Activated CD4-positive, CD25-positive, alpha-beta regulatory T cell (primary cell): ENCODE measurements around the gene RNASE13.
"Not testable (repeated sequence)": the region's sequence is repeated elsewhere in the genome, so short reads cannot be mapped to it uniquely, and the experiment has no call there.

Experiments
- DNase-seq, 4 experiments: peaks; one replicate each; lab custom pipeline; 2025; lab: John Stamatoyannopoulos, UW

Gene RNASE13

DNA sequence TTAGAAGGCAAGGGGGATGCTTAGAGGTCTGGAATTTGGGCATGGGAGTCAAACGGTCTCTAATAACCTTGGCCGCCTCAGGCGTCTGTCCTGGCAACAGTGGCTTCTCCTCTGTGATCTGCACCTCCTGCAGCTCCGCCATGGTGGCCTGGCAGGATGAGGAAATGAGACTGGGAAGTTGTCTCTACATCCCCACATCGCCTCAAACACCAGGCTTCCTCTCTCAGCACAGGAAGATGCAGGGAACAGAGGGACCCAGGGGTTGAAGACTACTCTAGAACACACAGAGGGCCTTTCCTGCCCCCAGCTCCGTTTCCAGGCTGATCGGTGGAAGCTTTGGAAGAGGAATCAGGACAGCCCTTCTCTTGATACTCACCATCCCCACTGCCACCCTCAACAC is 11.4 kb downstream of the RNASE13 start:
- no peak for DNase-seq

DNA sequence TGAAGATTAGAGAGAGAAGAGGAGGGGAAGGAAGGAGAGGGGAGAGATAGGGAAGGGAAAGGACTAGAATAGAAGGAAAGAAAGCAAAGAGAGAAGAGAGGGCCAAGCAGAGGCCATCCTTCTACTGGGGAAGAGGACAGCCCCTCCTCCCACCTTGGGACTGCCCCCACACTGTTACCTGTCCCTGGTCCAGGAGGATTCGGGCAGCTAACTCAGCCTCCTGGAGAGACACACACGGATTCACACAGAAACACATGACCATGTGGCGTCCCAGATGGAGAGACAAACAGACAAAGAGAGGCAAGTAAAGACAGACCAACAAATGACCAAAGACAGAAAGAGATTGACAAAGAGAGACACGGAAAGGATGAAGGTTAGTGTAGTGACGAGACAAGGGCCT is 11.9 kb downstream of the RNASE13 start:
- DNase-seq: no peak

DNA sequence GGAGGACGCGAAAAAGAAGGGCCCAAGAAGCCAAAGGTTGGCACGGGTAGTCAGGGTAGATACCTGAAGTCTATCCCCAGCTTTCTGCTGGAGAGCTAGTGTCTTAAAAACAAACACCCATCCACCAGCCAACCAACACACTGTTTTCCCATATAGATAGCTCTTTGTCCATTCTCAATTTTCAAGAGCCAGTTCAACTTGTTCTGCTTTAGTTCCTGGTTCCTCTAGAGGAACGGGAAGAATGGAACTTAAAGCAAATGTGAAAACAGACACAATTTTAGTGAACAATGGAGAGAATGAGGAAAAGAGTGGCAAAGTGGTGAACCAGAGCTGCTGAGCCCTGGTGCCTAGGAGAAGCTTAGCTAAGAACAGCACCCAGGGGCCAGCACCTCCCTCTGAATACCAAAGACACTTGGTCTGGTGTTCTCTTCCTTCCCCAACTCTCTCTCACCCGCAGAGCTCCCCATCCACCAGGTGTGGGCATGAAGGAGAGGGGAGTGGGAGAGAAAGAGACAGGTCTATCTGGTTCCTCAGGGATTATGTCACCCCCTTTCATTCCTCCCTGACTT is 13.5 kb downstream of the RNASE13 start:
- no peak for DNase-seq

DNA sequence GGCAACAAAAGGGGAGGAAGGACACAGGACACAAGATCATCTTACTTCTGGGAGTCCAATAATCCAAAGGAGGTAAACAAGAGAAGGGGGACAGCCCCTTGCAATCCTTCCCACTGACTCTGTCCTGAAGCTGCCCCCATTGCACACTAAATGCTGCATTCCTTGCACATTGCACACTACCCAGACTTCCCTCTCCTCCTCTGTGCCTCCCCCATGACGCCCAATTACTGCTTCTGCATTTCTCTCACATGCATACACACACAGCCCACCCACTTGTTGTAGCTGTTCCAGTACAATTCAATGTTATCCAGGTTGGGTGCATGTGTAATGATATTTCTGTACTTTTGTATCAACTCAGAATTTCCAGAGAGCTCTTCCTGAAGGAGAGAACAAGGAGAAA is 15.2 kb downstream of the RNASE13 start:
- DNase-seq: no peak

DNA sequence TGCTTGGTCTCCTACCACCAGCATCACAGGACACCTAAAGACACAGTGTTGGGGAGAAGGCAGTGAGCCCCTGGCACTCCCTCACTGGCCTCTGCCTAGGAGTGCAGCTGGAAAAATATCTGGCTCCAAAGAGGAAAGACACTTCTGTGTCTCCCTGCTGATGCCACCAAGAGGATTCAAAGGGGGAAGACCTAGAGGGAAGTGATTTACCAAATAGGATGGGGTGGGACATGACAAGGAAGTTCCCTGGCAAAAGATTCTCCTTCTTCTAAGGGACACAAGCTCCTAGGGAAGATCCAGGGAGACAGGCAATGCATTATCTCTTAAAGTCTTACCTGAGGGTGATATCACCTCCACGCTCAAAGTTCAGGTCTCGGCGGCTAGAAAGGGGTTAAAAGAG is 15.8 kb downstream of the RNASE13 start:
- DNase-seq: no peak

DNA sequence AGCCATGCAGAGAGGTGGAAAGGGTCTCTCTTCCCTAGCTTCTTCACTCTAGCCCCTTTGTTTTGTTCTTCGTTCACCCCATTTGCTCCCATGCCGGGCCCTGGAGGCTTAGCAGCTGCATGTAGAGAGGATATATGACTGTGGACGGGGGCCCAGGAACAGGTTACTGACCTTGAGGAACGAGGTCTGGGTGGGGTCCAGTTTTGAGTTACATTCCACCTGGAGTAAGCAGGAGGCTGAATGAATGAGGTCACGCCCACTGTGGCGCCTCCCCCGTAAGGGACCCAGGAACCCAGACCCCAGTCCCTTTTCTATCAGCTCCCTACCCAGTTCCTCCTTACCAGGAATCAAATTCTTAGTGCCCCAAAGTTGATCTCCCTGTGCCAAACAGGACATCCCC is 16.3 kb downstream of the RNASE13 start:
- no peak for DNase-seq

DNA sequence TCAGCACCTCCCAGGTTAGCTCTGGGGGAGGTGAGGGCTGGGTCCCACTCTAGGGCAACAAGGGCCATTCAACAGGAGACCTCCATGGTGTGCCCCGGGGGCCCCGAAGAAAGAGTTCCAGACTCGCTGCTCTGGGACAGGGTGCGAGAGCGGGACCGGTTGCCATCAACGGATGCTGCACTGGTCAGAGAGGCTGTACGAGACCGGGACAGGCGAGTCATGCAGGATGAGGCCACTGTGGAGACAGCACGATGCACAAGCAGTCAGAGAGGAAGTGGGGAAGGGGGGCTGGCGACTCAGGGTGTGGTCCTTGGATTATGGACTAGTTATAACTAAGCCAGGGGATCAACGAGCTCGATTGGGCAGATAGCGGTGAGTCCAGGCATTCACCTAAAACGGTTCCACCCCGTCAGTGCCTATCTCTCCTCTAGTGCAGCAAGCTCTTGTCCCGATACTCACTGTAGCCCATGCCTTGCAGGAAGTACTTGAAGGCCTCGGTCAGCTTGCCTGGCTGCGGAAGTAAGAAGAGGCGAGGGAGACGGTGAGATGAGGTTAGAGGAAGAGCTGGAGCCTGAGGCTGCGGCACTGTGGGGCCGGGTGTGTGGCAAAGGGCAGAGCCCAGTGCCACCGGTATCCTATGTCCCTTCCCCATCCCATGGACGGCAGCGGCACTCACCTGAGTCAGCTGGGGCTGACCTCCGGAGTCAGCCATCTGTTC is 16.9 kb downstream of the RNASE13 start:
- no peak for DNase-seq

DNA sequence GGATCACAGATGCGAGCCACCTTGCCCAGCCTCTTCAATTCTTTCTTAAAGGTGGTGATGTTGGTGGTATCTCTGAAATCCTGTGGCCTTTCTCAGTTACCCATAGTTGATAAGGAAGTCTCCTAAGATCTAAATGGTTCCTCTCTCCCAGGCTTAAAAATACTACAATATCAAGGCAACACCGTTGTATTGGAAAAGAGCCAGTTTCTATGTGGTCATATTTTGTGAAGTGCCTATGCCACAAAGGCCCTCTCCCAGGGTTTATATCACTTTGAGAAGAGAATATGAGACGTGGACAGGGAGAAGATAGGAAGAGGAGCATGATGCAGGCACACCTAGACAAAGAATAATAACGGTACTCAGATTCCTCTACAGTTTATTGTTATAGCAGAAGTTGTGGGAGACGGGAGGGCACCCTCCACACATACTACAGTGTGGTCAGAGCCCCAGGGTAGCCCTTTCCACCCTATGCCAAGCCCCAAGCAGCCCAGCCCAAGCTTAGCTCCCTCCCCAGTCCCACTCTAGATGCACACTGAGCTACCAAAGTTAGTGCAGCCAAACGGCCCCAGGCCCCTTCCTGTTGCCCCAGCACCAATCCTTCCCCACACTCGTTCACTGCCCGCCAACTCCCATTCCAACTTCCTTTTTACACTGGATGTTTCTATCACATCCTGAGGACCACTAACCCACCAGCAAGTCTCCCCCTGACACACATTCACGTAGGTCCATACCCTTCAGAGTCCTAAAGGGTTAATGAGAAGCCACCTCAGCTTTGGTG is 18.0 kb downstream of the RNASE13 start:
- DNase-seq: no peak

DNA sequence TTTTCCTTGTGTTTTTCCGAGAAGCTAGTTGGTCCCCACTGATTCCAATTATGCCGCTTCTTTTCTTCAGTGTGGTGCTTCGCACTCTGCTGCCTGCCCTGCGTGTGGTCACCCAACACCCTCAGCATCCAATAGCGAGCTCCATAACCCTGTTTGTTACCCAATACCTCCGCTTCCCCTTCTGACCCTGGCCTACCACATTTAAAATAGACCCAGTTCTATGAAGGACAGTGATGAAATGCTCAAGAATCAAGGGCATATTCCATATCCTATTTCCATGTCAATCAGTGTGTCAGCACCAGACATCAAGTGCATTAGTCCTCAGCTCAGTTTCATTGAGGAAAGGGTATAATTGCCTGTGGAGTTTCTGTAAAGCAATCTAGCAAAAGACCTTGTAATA is 19.3 kb downstream of the RNASE13 start:
- no peak for DNase-seq

DNA sequence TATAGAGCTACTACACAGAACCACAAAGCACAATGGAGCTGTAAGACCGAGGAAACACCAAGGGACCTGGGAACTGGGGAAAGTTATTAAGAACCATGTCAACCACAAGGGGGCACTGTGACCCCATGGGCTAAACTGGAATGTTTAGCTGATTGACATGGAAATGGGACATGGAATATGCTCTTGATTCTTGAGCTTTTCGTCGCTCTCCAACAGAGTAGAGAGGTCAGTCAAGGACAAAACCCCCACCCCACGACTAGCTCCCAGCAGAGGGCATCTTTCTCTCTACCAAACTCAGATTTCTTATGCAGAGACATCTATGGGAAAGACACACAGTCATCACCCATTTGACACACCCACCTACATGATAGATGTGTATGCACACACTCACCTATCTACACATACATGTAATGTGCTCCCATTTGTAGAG is 19.8 kb downstream of the RNASE13 start:
- peak; percentile 51 to 72 (median 68) for DNase-seq

DNA sequence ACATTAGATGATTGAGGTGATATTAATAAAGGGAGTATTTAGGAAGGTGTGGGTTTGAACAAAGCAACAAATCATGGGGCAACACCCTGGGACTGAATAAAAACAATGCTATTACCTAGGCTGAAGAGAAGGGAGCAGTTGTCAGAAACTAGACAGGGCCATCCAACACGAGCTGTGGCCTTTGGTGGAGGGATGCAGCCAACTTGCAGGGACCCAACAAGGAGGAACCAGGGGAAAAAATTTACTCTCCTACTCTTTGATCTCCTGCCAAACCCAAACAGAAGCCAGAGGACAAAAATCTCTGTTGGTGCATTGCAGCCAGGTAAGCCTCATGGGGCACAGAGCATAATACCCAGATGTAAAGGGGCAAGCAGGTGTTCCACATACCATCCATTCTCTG is 23.5 kb downstream of the RNASE13 start:
- DNase-seq: no peak

DNA sequence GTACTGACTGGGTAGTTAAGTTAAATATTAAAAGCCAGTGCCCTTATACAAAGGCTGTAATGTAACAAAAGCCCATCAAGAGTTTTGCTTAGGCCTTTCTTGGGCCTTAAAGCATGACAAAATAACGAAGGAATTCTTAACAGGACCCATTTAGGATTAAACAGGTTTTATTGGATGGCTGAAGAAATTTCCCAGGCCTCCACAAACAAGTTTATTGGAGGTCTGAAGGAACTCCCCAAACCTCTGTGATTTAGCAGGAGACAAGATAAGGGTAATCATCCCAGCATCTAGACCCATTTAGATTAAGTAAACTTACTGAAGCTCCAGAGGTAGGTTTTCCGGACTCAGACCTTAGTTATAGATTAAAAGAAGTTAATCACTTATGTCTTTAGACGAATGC is 24.9 kb downstream of the RNASE13 start:
- DNase-seq: not testable (repeated sequence)

DNA sequence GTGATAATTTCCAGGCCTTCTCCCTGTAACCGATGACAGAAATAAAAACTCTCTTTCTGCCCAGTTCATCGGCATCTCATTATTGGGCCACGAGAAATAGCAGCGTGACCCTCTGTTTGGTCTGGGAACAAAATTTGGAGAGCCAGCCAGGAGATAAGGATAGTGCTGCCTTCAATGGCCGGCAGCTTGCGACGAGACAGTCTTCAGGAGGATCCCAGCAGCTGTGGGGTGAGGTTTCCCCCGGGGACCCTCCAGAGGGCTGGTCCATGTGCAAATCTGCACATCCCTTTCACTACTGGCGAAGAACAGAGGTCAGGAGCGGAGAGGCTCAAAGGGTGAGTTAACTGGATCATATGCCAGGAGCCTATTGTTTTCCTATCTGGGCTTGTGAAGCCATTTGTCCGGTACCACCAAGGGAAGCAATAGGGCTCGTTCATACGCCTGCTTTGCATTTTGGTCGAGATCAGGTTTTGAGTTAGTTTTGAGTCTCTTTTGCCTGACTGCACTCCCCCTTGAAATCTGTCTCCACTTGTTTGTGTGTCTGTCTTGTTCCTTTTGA is 30.7 kb downstream of the RNASE13 start:
- no peak for DNase-seq

DNA sequence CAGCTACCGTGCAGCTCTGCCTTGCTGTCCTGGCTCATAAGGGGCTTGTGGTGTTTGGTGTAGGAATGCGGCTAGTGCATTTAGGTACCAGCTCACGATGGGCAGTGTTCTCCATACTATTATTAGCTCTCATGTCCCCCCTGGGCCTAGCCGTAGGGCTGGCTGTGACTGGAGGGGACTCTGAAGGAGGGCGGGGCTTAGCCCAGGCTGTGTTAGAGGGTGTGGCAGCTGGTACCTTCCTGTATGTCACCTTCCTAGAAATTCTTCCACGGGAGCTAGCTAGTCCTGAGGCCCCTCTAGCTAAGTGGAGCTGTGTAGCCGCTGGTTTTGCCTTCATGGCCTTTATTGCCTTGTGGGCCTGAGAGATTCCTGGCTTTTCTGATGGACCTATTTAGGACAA is 33.4 kb downstream of the RNASE13 start:
- DNase-seq: no peak

DNA sequence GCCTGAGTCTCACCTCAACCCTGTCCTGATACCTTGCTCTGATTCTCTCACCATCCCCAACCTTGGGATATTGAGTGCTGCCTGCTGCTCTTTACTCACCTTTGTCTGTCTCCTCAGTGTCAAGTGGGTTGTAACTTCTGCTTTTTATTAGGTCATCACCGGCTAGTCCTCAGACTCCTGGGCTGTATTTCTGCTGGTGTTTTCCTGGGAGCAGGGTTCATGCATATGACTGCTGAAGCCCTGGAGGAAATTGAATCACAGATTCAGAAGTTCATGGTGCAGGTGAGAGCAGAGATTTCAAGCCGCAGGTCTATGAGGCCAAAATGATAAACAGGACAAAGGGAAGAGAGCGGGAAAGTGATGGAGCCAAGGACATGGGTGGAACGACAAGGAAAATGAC is 35.0 kb downstream of the RNASE13 start:
- DNase-seq: no peak

DNA sequence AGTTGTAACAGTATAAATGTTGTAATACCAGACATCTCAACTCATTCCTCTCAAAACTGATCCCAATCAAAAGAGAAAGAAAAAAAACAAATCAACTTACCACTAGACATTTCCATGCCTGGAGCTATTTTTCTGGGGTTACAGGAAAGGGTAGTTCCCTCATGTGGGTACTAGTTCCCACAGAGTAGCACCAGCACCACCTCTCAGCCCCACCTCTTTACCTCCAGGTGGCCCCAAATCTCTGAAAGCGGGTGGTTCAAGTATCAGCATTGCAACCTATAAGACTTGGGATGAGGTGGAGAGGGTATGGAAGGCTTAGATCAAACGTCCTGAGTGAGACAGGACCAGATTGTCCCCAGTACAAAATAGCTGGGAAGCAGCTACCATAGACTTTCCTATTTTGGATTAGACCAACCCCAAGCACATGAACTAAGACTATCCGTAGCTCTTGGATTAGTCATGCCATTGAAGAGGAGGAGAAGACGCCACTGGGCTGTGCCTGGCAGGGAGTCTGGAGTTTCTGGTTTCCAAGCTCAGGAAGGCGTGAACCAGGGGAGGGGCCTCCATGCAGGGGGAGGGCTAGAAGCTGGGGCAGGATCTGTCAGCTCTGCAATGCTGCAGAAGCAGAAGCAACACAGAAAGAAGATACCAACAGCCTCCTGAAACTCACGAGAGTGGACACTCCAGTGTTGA is 35.8 kb downstream of the RNASE13 start, which contains the start of gene SLC39A2:
SLC39A2 (plus strand) TSS at position 620 of the 693 bp plus-strand sequence. CDS start 154 bp downstream, outside the sequence.
- DNase-seq: no peak

DNA sequence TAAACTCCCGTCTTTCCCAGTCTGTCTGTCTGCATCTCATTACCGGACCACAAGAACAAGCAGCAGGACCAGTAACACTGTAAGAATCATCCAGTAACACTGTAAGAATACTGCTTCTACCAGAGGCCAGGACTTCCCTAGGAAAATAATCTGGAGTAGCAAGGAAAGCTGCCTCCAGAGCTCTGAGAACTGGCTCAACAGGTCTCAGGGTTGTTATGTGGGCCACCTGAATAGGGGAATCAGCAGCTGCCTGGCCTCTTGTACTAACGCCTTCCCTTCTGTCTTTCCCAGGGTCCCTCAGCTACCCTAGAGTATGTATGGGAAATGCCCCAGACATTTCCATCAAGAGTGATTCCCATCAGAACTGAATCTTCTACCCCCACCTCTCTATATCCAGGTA is 36.5 kb downstream of the RNASE13 start:
- DNase-seq: no peak

DNA sequence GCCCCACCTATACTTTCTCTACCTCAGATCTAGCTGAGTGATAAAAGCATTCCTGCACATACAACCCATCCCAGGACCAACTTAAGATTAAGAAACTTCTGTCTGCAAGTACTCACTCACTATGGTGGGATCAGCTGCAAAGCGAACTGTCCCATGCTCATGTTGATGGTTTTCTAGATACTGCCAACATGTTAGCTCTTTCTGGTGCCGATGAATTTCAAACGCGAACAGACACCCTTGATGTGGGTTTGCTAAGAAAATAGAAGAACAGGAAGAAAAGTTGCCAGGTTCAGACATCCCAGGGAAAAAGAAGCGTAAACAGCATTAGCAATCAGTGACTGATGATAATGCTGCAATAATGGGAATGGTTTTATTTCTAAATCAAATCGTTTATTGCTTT is 37.0 kb downstream of the RNASE13 start:
- DNase-seq: no peak

DNA sequence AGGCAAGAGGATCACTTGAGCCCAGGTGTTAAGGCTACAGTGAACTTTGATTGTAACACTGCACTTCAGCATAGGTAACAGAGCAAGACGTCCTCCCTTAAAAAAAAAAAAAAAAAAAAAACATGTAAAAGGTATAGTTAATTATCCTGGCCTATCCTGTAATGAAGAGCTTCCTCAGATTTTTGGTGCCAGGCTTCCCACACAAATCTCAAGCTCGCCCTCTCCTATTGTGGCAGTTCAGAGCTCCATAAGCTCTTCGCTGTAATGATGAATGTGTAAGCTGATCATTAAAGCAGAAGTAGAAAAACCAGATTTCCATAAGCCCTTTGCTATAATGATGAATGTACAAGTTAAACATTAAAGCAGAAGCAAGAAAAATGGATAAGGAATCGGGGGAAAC is 37.5 kb downstream of the RNASE13 start:
- DNase-seq: no peak

DNA sequence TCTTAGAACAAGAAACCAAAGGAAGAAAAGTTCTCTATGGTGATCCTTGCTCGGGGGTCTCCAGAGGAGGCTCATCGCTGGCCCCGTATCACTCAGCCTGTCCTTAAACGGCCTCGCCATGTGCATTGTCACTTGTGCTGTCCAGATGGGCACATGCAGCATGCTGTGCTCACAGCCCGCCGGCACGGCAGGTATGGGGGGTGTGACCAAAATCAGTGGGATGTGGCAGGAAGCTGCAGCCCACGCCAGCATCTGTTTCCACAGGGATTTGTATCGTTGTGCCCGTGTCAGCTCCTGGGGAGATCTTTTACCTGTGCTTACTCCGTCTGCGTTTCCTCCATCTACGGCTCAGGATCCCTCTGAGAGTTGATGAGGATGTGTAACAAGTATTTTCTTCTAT is 38.1 kb downstream of the RNASE13 start:
- DNase-seq: no peak

DNA sequence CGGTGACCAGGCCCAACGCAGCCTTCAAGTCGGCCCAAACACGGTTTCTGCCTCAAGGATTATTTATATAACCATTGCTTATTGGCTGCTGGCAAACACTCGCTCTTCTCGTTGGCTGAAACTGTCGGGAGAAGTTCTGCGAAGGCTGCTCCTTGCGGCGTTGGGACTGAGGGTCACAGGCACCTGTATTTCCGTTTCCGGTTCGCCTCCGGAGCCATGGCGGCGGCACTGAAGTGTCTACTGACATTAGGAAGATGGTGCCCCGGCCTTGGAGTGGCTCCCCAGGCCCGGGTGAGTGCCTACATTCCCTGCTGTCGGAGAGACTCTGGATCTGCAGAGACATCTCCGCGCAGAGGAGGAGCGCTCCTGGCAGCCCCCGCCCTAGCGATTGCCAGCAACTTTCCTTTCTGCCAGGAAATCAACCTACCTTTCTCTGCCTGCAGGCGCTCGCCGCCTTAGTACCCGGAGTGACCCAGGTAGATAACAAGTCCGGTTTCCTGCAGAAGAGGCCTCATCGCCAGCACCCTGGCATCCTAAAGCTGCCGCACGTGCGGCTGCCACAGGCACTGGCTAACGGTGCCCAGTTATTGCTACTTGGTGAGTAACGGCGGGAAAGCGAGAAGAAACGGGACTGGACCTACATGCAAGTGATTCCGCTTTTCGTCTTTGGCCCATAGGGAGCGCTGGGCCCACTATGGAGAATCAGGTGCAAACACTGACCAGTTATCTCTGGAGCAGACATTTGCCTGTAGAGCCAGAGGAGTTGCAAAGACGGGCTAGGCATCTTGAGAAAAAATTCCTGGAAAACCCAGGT is 44.6 kb downstream of the RNASE13 start, which contains the start of gene METTL17:
METTL17 (plus strand) TSS at position 194 of the 814 bp plus-strand sequence; CDS start at position 217, 23 bp downstream.
- peak; percentile 60 to 70 (median 68) for DNase-seq
